GM21528 (cell line): ENCODE data around the gene ARHGAP19.

Source experiments
- ATAC-seq: cut with Tn5 transposase; IDR thresholded peaks from one replicate; pipeline ENCODE4 v1.9.1; 2021; ENCODE audit warnings: mild to moderate bottlenecking, moderate library complexity; ENCODE audit not compliant: unreplicated experiment, low FRiP score

The ARHGAP19 gene

GRCh38 chr10:97199152-97199551, 93.3 kb downstream of the ARHGAP19 start:
- no peak for ATAC-seq

- no peak for ATAC-seq
Measured at GRCh38 chr10:97197030-97197500, 95.4 kb downstream of the ARHGAP19 start.

DNA sequence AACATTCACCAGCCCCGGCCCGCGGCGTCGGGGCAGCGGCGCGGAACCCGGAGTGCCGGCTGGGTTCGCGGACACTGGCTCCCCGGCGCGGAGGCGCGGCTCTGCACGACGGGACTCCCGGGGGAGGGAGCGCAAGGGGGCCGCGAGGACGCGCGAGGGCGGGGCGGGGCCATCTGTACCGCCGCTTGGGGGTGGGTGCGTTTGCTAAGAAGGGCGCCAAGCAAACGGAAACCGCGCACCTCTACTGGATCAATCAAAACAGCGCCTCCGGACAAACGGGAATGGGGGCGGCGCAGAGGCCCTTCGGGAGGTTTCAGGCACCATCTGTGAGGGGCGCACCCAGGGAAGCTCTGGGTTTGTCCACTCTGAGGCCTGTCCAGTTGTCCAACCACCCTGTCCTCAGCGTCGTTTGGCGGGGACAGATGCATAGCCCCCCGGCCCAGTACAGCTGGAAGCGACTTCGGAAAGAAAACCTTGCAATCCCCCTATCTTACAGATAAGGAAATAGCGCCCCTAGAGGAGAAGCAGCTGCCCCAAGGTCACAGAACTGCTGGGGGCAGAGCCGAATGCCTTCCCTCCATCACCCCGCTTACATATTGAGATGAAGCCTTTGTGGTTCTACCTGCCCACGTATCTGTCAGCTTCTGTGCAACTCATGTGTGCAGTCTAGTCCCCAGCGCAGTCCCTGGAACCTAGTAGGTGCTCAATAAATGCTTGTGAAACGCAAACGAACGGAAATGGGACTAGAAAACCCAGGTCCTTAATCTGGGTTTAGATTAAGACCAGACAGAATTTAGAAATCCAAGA, 96.0 kb downstream of the ARHGAP19 start:
- peak; percentile 69 for ATAC-seq

DNA sequence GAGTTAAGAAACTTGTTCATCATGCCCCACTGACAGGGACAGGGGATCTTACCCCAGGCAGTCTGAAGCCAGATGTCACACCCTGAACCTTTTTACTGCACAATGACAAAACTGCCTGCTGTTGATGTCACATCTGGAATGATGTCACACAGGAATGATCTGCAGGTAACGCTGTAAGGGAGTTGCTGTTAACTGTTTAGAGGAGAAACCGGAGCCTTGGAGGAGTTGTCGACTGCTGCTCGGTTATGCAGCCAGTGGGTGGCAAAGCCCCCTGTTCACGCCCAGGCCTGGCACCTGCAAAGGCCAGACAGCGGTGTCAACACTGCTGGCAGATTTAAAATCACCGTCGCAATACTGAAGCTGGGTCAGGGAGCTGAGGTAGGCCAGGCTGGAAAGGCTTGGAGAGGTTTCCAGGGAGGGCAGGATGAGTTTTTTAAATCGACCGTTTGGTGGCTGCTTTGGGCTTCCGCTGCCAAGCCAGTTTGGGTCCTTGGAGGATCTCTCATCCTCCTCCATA, 96.7 kb downstream of the ARHGAP19 start:
- no peak for ATAC-seq

GRCh38 chr10:97192952-97193435, 99.4 kb downstream of the ARHGAP19 start:
- ATAC-seq, result no peak

DNA sequence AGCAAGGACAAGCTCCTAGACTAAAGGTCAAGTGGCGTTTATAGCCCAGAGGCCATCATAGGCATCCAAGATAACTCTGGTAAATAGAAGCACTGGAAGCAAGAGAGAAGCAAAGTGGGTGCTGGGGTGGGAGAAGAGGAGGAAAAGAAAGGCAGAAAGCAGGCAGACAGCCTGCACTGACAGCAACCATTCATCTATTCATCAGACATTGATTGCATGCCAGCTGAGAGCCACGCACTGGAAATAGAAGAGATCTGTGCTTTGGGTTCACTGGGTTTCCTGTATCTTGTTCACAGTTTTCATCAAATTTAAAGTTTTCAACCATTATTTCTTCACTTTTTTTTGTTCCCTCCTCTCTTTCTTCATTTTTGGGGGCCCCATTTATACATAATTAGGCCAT, 102.0 kb downstream of the ARHGAP19 start:
- ATAC-seq, result no peak

GRCh38 chr10:97188261-97188711, 104.2 kb downstream of the ARHGAP19 start:
- ATAC-seq, result no peak

DNA sequence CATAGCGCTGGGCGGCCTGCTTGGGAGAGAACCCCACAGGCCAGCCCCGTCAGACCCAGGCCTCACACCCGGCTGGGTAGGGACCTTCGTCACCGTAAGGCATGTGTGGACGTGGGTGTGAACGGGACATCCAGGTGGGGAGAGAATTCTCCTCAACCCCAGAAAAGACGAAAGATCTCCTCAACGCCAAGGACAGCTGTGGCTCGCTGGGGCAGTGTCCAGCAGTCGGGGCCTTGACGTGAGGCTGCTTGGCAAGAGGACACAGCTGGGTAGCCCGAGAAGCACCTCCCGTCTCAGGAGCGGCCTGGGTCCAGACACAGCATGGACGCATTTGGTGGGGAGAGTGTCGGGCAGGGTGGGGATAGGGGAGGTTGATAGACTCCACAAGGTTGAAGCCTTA, 105.5 kb downstream of the ARHGAP19 start:
- ATAC-seq, result no peak

GRCh38 chr10:97185326-97186058, 106.9 kb downstream of the ARHGAP19 start, which contains the start of gene SLIT1:
SLIT1 (minus strand) TSS chr10:97185959; CDS start chr10:97185674, 285 bp downstream.
- ATAC-seq, result no peak

DNA sequence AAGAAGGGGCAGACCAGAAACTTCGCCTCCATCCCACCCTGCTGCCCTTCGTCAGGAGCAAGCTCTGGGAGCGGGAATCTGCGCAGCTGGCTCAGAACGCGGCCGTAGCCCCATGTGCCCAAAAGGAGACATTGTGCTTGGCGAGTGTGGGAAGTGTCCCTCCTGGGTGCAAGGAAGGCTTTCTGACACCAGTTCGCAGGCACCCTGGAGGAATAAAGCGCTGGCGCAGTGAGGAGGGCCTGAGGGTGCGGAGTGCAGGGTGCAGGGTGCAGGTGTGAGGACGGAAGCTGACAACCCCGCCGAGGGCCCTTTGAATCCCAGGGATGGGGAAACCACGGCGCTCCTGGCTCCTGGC, 107.5 kb downstream of the ARHGAP19 start:
- no peak for ATAC-seq

- no peak for ATAC-seq
Measured at GRCh38 chr10:97183314-97183713, 109.1 kb downstream of the ARHGAP19 start.

DNA sequence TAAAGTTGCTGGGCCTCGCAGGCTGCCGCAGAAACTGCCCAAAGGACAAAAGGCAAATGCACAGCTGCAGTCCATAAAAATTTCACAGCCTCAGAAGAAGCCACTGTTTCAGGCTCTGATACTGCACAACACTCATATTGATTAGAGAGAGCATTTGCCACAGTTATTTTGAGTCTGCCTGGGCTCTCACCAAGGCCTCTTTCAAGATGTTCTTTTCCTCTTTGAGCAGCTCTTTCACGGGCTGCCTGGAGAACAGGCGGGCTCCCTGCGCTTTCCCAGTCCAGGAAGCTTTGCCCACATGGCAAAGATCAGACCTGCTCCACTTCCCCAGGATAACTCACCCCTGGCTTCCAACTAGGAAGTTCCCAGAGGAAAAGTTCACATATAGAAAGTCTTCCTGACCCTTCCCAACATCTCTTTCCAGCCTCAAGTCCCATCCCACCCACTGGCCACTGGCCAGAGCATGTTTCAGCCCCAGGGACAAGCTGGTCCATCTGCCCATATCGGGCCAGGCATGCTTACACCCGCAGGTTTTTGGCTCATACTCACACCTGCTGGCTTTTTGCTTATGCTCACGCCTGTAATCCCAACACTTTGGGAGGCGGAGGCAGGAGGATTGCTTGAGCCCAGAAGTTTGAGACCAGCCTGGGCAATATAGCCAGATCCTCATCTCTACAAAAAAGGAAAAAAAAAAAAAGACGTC, 110.0 kb downstream of the ARHGAP19 start:
- no peak for ATAC-seq

DNA sequence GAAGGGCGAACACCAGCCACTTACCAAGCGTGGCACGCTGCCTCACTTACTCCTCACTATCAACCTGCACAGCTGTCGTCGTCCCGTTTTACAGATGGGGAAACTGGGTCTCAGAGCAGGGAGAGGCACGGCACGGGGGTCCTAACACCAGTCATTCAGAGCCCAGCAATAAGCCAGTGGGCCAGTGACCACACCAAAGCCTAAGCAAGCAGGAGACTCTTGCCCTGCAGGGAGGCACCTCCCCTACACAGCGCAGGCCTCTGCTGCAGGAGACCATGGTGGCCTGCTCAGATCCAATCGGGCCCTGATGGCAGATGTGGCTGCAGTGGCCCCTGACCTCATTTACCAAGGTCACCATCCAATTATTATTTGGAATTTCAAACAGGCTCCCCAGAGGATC, 111.5 kb downstream of the ARHGAP19 start:
- ATAC-seq, result no peak

- ATAC-seq, result no peak
Measured at GRCh38 chr10:97180363-97180755, 112.1 kb downstream of the ARHGAP19 start.

GRCh38 chr10:97179731-97180362, 112.6 kb downstream of the ARHGAP19 start:
- no peak for ATAC-seq

DNA sequence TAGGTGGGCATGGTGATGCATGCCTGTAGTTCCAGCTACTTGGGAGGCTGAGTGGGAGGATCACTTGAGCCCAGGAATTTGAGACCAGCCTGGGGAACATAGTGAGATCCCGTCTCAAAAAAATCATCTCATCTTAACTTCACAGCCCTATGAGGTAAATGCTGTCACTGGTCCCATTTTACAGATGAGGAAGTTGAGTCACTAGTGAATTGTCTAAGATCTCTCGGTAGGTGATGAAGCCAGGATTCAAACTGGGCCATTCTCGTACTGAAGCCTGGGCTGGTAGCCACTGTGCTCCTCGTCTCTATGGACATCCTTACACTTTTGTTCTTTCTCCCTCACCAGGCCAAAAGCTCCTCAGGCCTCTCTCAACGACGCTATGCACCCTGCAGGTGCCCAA, 113.1 kb downstream of the ARHGAP19 start:
- no peak for ATAC-seq

DNA sequence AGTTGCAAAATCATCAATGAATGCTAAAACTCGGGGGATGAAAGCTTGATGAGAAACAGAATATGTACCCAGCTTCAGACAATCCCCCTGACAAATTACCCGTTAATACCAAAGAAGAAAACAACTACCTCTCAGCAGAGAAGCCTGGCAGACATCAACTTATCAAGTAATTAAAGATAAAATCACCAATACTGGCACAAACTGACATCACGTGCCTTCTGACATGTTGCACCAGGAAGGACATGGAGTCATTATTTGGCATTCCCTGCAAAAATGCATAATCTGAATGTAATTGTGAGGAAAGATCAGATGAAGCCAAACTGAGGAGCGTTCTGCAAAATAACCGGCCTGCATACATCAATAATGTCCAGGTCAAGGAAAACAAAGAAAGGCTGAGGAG, 114.4 kb downstream of the ARHGAP19 start:
- no peak for ATAC-seq

- no peak for ATAC-seq
Measured at GRCh38 chr10:97176226-97176625, 116.2 kb downstream of the ARHGAP19 start.

DNA sequence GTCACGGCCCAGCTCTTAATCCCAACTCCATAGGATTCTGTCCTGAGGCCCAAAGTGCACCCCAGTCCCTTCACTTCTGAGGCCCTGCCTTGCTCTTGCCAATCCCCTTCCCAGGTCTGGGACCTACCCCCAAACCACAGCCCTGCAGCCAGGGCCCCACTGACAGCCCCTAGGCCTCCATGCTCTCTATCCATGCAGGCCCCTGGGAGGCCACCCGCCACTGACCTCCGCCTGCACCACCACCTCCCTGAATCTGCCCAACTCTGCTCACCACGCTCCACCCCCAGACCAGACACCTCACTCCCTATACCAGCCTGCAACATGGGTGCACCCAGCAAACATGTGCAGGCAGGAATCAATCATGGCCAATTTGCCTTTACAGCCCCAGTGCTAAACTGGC, 116.9 kb downstream of the ARHGAP19 start:
- no peak for ATAC-seq

DNA sequence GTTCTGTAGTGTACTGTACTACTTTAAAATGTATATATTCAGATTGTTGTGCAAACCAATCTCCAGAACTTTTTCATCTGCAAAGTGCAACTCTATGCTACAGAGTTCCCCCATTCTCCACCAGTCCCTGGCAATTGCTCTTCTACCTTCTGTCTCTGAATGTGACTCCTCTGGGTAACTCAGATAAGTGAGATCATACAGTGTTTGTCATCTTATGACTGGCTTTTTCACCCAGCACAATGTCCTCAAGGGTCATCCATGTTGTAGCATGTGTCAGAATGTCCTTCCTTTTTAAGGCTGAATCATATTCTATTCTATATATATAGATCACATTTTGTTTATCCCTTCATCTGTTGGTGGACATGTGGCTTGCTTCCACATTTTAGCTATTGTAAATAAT, 117.5 kb downstream of the ARHGAP19 start:
- no peak for ATAC-seq
